PC-9 (cell line): Measurements from ENCODE around the gene LCN10.

Experiments used
- EZH2 ChIP-seq: fragments of 200-600 bp; sonication (generic); IDR thresholded peaks from 2 replicates; pipeline ENCODE4 v1.8.0; 2017; ENCODE audit warnings: antibody characterized with exemption, low read depth
- TF ChIP-seq, protein P1 (sequence below): fragments of 200-600 bp; sonication (generic); conservative IDR thresholded peaks from 2 replicates; pipeline ENCODE4 v1.6.1; 2017; ENCODE audit warnings: mixed run types, antibody characterized with exemption, mild to moderate bottlenecking, moderate library complexity

- TF ChIP-seq, protein P1, sequence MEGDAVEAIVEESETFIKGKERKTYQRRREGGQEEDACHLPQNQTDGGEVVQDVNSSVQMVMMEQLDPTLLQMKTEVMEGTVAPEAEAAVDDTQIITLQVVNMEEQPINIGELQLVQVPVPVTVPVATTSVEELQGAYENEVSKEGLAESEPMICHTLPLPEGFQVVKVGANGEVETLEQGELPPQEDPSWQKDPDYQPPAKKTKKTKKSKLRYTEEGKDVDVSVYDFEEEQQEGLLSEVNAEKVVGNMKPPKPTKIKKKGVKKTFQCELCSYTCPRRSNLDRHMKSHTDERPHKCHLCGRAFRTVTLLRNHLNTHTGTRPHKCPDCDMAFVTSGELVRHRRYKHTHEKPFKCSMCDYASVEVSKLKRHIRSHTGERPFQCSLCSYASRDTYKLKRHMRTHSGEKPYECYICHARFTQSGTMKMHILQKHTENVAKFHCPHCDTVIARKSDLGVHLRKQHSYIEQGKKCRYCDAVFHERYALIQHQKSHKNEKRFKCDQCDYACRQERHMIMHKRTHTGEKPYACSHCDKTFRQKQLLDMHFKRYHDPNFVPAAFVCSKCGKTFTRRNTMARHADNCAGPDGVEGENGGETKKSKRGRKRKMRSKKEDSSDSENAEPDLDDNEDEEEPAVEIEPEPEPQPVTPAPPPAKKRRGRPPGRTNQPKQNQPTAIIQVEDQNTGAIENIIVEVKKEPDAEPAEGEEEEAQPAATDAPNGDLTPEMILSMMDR, result no peak
- TF ChIP-seq EZH2, result no peak
These were observed 16.9 kb upstream of the LCN10 start for GRCh38 chr9:136759436-136760325.
